HTR-8/SVneo (cell line): ENCODE results near the gene SPIN1.

ENCODE experiments used
- DNase-seq: peaks from one replicate; pipeline ENCODE4 v3.0.0; 2011; ENCODE audit warnings: low spot score, mixed read lengths; ENCODE audit not compliant: insufficient read length
- FAIRE-seq: peaks from 2 replicates; lab custom pipeline; 2011; peaks lifted over from hg19 to GRCh38; lab: Jason Lieb, UNC

The SPIN1 gene

DNA sequence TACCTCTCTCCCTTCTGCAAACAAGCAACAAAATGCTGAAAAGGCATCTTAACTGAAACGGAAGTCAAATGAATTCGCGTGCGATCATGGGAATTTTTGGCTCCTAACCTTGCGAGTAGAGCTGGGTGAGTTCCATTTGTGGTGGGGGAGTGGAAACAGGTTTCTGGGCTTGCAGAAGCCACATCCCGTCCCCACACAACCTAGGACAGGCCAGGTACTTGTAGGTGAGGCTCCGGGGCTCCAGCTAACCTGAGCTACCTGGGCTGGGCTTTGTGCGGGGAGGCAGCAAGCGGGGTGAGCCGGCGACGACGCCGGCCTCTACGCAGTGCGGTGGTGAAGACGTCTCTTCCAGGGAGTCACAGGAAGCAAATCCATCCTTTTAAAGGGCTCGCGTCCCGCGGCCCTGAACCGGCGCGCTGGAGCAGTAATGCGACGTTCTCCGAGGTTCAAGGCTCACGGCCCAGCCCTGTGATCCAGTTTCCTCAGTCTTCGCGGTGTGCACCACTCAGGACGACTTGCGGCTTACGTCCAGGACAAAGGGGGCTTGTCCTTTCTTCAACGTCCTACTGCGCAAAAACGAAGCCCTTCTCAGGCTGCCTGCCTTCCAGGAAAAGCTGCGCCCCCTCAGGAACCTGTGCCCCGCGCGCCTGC is 567 bp upstream of the SPIN1 start:
- DNase-seq = peak; percentile 32
- FAIRE-seq = no peak

DNA sequence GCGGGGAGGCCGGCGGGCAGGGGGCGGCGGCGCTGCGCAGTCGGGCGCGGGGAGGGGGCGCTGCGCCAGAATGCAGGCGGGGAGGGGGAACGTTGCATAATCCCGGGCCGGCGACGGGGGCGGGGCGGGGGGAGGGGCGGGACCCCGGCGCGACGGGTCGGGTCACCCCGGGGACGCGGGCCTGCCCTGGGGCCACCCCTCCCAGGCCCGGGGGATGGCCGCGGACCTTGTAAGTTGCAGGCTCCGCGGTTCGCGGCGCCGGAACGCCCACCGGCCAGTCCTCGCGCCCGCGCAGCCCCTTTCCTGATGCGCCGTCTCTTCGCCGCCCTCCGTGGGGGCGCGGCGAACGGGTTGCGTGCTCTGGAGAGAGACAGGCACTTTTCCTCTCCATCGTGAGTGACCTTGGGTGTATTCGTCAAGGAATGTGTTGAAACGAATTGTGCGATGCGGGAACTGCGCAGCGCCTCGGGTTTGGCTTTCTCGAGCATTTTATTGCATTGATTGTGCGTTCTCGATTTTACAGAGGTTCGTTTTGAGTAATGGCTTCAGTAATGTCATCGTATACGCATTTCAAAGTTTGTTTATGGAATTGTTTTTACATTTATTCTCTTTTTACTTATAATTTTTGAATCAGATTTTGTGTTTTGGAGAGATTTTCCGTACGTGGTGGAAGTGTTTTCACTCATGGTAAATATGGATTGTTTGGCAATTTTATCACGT is 802 bp downstream of the SPIN1 start:
- FAIRE-seq (no peak), DNase-seq (peak; percentile 51)

DNA sequence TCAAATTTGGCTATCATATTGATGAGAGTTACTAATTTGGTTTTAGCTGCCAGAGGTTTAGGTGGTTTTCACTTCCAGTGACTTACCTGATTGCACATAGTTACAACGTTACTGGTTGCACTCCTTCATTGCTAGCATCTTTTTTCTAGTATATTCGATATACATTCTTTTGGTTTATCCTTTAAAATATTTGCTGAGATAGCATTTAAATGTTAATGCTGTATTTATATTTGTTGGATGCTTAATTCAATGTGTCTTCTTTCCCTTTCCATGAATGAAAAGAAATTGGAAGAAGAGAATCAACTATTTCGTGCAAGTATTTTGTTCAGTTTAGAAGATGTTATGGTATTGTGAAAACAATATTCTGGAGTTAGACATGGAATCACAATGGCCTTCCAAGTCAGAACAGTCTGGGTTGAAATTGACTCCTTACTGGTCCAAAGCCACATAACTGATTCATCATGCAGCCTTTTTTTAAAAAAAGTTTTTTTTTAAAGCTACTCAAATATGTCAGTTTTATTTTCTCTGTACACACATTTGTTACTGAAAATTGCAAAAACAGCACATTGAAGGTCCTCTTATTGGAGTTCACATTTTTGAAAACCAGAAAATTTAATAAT is 2.2 kb downstream of the SPIN1 start:
- FAIRE-seq = no peak
- no peak for DNase-seq

GRCh38 chr9:88391236-88391635 is 3.0 kb downstream of the SPIN1 start:
- no peak for DNase-seq
- FAIRE-seq = no peak

- no peak for DNase-seq
- FAIRE-seq = no peak
These were observed 3.7 kb downstream of the SPIN1 start for GRCh38 chr9:88391921-88392320.

DNA sequence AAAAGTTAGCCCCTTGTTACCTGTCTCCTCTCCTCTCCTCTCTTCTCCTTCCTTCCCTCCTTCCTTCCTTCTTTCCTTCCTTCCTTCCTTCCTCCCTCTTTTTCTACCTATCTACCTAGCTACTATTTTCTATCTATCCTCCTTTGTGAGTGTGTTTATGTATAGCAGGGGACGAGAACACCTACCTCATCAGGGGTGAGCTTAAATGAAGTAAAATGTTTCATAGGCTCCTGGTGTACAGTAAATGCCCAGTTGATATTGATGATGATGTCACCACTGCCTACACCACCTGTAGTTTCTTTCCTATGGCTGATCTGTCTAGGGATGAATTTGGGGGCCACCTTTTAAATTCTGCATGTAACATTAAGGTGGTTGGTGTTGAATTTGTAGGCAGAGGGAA is 4.3 kb downstream of the SPIN1 start:
- FAIRE-seq (no peak), DNase-seq (no peak)

DNA sequence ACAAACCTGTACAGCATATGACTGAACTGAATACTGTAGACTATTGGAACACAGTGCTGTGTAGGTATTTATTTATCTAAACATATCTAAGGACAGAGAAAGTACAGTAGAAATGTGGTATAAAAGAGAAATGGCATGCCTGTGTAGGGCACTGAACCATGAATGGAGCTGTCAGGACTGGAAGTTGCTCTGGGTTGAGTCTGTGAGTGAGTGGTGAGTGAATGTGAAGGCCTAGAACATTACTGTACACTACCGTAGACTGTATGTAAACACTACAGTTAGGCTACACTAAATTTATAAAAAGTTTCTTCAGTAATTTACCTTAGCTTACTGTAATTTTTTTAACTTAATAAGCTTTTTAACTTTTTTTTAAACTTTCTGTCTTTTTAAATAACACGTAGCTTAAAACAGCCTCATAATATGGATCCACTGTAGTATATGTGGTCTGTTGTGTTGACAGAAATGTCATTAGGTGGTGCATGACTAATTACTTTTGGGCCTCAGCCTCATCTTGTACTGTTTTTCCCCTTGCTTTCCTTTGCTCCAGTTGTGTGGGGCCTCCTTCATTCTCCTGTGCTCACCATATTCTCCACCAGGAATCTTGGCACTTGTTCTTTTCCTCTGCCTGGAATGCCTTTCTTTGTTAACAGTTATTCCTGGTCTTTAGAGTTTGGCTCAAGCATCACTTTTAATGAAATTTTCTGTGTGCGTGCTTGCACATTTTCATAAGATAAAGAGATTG is 8.8 kb downstream of the SPIN1 start:
- DNase-seq = no peak
- FAIRE-seq = no peak

DNA sequence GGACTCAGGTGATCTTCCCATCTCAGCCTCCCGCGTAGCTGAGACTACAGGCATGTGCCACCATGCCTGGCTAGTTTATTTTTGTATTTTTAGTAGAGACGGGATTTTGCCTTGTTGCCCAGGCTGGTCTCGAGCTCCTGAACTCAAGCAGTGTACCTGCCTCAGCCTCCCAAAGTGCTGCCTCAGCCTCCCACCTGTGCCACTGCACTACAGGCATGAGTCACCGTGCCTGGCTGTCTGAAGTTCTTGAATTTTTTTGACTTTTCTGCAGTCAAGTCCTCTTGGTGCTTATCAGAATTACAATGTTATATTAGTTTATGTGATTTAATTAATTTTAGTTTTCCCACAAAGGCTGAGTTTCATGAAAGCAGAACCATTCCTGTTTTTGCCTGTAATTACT is 9.8 kb downstream of the SPIN1 start:
- FAIRE-seq = no peak

GRCh38 chr9:88399966-88400365 is 11.7 kb downstream of the SPIN1 start:
- FAIRE-seq = no peak
- peak; percentile 44 for DNase-seq

More for the DNA sequence above, 9.8 kb downstream of the SPIN1 start:
- DNase-seq = no peak

- FAIRE-seq = no peak
- no peak for DNase-seq
These were observed 15.1 kb downstream of the SPIN1 start for GRCh38 chr9:88403340-88403739.

GRCh38 chr9:88406051-88406450 is 17.8 kb downstream of the SPIN1 start:
- FAIRE-seq (no peak), DNase-seq (no peak)

GRCh38 chr9:88411471-88411870 is 23.2 kb downstream of the SPIN1 start:
- FAIRE-seq (no peak), DNase-seq (no peak)

GRCh38 chr9:88414298-88414697 is 26.1 kb downstream of the SPIN1 start:
- DNase-seq (no peak), FAIRE-seq (no peak)

DNA sequence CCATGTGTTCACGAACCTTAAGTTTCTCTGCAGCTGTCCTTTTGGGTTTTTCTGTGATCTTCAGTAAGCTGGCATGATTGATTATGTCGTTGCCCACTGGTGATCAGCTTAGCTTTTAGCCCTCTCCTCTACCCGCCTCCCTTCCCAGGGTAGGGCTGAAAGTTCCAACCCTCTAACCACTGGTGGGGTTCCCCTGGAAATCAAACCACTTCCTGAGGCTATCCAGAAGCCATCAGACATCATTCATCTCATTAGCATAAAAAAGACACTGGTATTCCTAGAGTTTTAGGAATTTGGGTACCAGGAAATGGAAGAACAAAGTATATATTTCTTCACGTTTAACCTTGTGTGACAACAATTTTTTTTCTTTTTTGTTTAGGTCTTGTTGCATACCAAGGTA is 29.8 kb downstream of the SPIN1 start:
- no peak for FAIRE-seq
- DNase-seq = no peak

- FAIRE-seq = no peak
These were observed 30.7 kb downstream of the SPIN1 start for GRCh38 chr9:88418715-88419540.

DNA sequence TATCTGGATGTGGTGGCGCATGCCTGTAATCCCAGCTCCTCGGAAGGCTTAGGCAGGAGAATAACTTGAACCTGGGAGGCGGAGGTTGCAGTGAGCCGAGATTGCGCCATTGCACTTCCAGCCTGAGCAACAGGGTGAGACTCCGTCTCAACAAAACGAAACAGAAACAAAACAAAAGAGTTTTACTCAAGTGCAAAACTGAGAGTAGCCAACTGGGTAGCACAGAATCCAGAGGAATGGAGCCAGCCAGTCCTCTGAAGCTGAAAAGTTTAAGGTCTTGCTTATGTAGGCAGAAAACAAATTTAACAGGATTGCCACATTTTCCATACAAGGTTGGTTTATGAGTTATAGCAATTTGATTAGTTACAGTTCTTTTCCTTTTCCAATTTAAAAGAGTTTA is 32.0 kb downstream of the SPIN1 start:
- DNase-seq = no peak
- no peak for FAIRE-seq

More at GRCh38 chr9:88418715-88419540, 30.7 kb downstream of the SPIN1 start:
- no peak for DNase-seq

DNA sequence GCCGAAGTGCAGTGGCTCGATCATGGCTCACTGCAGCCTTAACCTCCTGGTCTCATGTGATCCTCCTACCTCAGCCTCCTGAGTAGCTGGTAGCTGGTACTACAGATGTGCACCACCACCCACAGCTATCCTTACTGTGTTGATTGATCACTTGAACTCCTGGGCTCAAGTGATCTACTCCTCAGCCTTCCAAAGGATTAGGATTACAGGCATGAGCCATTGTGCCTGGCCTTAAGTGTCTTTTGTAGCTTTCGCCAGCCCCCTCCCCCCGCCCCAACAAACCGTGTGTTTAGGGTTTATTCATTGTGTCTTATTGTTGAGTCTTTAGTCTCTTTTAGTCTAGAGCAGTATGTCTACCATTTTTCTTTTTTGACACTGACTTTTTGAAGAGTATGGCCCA is 33.1 kb downstream of the SPIN1 start:
- DNase-seq (no peak), FAIRE-seq (no peak)

- FAIRE-seq (no peak), DNase-seq (no peak)
These were observed 37.3 kb downstream of the SPIN1 start for GRCh38 chr9:88425538-88425950.

GRCh38 chr9:88426651-88427050 is 38.4 kb downstream of the SPIN1 start:
- DNase-seq (no peak), FAIRE-seq (no peak)
